Stimulated activated CD4-positive, alpha-beta T cell treated with anti-CD3 and anti-CD28 coated beads, Interleukin-2, amount 100 ng/mL, for 48 hours (primary cell): ENCODE data around the gene MED13L.

Experiments used
- DNase-seq, 2 donors: peaks; one replicate each; pipeline ENCODE4 v3.0.0-alpha.2; 2020

The MED13L gene

GRCh38 chr12:115957686-115958290, 319.7 kb downstream of the MED13L start:
- DNase-seq: no peak

GRCh38 chr12:115956659-115957058, 320.8 kb downstream of the MED13L start:
- DNase-seq: no peak

GRCh38 chr12:115956236-115956635, 321.3 kb downstream of the MED13L start:
- no peak for DNase-seq

GRCh38 chr12:115953450-115953849, 324.0 kb downstream of the MED13L start:
- no peak for DNase-seq

- no peak for DNase-seq
Observed at GRCh38 chr12:115953031-115953430, 324.5 kb downstream of the MED13L start.

- DNase-seq: no peak
Observed at GRCh38 chr12:115950959-115951358, 326.5 kb downstream of the MED13L start.

GRCh38 chr12:115949675-115950074, 327.8 kb downstream of the MED13L start:
- no peak for DNase-seq

GRCh38 chr12:115947696-115948062, 329.8 kb downstream of the MED13L start:
- no peak for DNase-seq

GRCh38 chr12:115946867-115947695, 330.4 kb downstream of the MED13L start:
- no peak for DNase-seq

- DNase-seq: no peak
Observed at GRCh38 chr12:115946092-115946491, 331.4 kb downstream of the MED13L start.

- DNase-seq: no peak
Observed at GRCh38 chr12:115945491-115945885, 332.0 kb downstream of the MED13L start.

GRCh38 chr12:115944837-115945490, 332.5 kb downstream of the MED13L start:
- DNase-seq: no peak

- no peak for DNase-seq
Observed at GRCh38 chr12:115944392-115944742, 333.1 kb downstream of the MED13L start.

- no peak for DNase-seq
Observed at GRCh38 chr12:115943630-115944391, 333.7 kb downstream of the MED13L start.

GRCh38 chr12:115943310-115943629, 334.2 kb downstream of the MED13L start:
- no peak for DNase-seq

- no peak for DNase-seq
Observed at GRCh38 chr12:115942346-115942745, 335.1 kb downstream of the MED13L start.

- no peak for DNase-seq
Observed at GRCh38 chr12:115941362-115941761, 336.1 kb downstream of the MED13L start.

GRCh38 chr12:115938794-115939377, 338.6 kb downstream of the MED13L start:
- DNase-seq: no peak

- DNase-seq: no peak
Observed at GRCh38 chr12:115936997-115937916, 340.2 kb downstream of the MED13L start.

- no peak for DNase-seq
Observed at GRCh38 chr12:115934877-115935276, 342.6 kb downstream of the MED13L start.

- DNase-seq: no peak
Observed at GRCh38 chr12:115934046-115934445, 343.4 kb downstream of the MED13L start.

- DNase-seq: no peak
Observed at GRCh38 chr12:115932066-115932465, 345.4 kb downstream of the MED13L start.
